Neuronal stem cell (in vitro differentiated cells): Measurements from ENCODE around the gene LUZP2.

ENCODE experiments used
- DNase-seq: peaks from one replicate; pipeline ENCODE4 v3.0.0-alpha.2; 2013; ENCODE audit warnings: low spot score
- H2AFZ ChIP-seq: one replicate; pipeline ENCODE4 v1.6.1; 2013; ENCODE audit warnings: mild to moderate bottlenecking, low read length, inconsistent platforms
- H2AK5ac ChIP-seq: 2 replicates; pipeline ENCODE4 v1.6.1; 2013; ENCODE audit warnings: low read depth, mild to moderate bottlenecking, inconsistent platforms, low read length, moderate library complexity, mixed read lengths
- H2BK120ac ChIP-seq: 2 replicates; pipeline ENCODE4 v1.6.1; 2013; ENCODE audit warnings: low read depth, mild to moderate bottlenecking, inconsistent platforms, low read length, moderate library complexity, mixed read lengths
- H2BK12ac ChIP-seq: one replicate; pipeline ENCODE4 v1.6.1; 2013; ENCODE audit warnings: low read length, inconsistent platforms
- H2BK15ac ChIP-seq: 2 replicates; pipeline ENCODE4 v1.6.1; 2013; ENCODE audit warnings: mild to moderate bottlenecking, low read length, inconsistent platforms, mixed read lengths
- H2BK5ac ChIP-seq: one replicate; pipeline ENCODE4 v1.6.1; 2013; ENCODE audit warnings: inconsistent platforms, mild to moderate bottlenecking, low read length, moderate library complexity
- H3K14ac ChIP-seq: one replicate; pipeline ENCODE4 v1.6.1; 2013; ENCODE audit warnings: low read length, inconsistent platforms
- H3K18ac ChIP-seq: 2 replicates; pipeline ENCODE4 v1.6.1; 2013; ENCODE audit warnings: low read length, inconsistent platforms
- H3K23ac ChIP-seq: 2 replicates; pipeline ENCODE4 v1.6.1; 2013; ENCODE audit warnings: low read depth, mild to moderate bottlenecking, mixed read lengths, low read length, inconsistent platforms; ENCODE audit not compliant: poor library complexity
- H3K27ac ChIP-seq: replicated peaks from 3 replicates; pipeline ENCODE4 v1.5.1; 2013; ENCODE audit warnings: low read length, inconsistent platforms
- H3K27me3 ChIP-seq, 3 experiments: 2 replicates each; pipeline ENCODE4 v1.6.1; 2013; ENCODE audit warnings: low read length in 3 of 3, mild to moderate bottlenecking in 2 of 3, inconsistent platforms in 1 of 3, low read depth in 1 of 3, mixed read lengths in 1 of 3, moderate library complexity in 1 of 3; ENCODE audit not compliant: control insufficient read depth in 3 of 3, insufficient read depth in 3 of 3
- H3K36me3 ChIP-seq, 2 donors: replicated peaks in 1 of 2; 2 replicates each; pipeline ENCODE4 v1.6.1; 2013; ENCODE audit warnings: low read length in 2 of 2; ENCODE audit not compliant: control insufficient read depth in 2 of 2, insufficient read depth in 2 of 2
- H3K4ac ChIP-seq: 2 replicates; pipeline ENCODE4 v1.6.1; 2013; ENCODE audit warnings: inconsistent platforms, mild to moderate bottlenecking, low read length, moderate library complexity
- H3K4me1 ChIP-seq, 2 donors: 1 replicate in 1 of 2; 2 replicates in 1 of 2; pipeline ENCODE4 v1.6.1; 2013; ENCODE audit warnings: low read length in 2 of 2, low read depth in 1 of 2; ENCODE audit not compliant: control insufficient read depth in 2 of 2, insufficient read depth in 1 of 2
- H3K4me2 ChIP-seq: one replicate; pipeline ENCODE4 v1.6.1; 2013; ENCODE audit warnings: mild to moderate bottlenecking, low read length, inconsistent platforms; ENCODE audit not compliant: insufficient read depth, poor library complexity, severe bottlenecking
- H3K4me3 ChIP-seq, 2 donors: 2 replicates each; pipeline ENCODE4 v1.5.1; 2013; ENCODE audit warnings: low read length in 2 of 2, mild to moderate bottlenecking in 2 of 2, inconsistent platforms in 1 of 2, moderate library complexity in 1 of 2
- H3K79me1 ChIP-seq: one replicate; pipeline ENCODE4 v1.6.1; 2013; ENCODE audit warnings: low read depth, mild to moderate bottlenecking, inconsistent platforms, low read length, moderate library complexity
- H3K9ac ChIP-seq: one replicate; pipeline ENCODE4 v1.6.1; 2013; ENCODE audit warnings: mild to moderate bottlenecking, low read depth, low read length, inconsistent platforms; ENCODE audit not compliant: poor library complexity
- H3K9me3 ChIP-seq, 2 donors: replicated peaks in 1 of 2; 2 replicates each; pipeline versions ENCODE3 to v1.6.1; 2013; ENCODE audit warnings: low read length in 2 of 2, mild to moderate bottlenecking in 2 of 2, inconsistent platforms in 1 of 2, low read depth in 1 of 2, mixed read lengths in 1 of 2, moderate library complexity in 1 of 2; ENCODE audit not compliant: control insufficient read depth in 2 of 2, insufficient read depth in 1 of 2
- H4K8ac ChIP-seq: one replicate; pipeline ENCODE4 v1.6.1; 2013; ENCODE audit warnings: low read depth, mild to moderate bottlenecking, inconsistent platforms, low read length, moderate library complexity
- H4K91ac ChIP-seq: one replicate; pipeline ENCODE4 v1.6.1; 2013; ENCODE audit warnings: low read length, low read depth, mild to moderate bottlenecking, inconsistent platforms; ENCODE audit not compliant: poor library complexity
- WGBS, 2 donors: extraction: QIAGEN DNeasy Blood & Tissue Kit; methylation state at CpG; one replicate each; pipeline ENCODE4 v1.1.7; 2013; ENCODE audit warnings: missing lambda C conversion rate in 2 of 2, mixed read lengths in 1 of 2; ENCODE audit not compliant: insufficient read length in 2 of 2, insufficient replicate concordance in 1 of 2; ENCODE audit errors: extremely low coverage in 2 of 2; 5-methylcytosine and 5-hydroxymethylcytosine counted together

LUZP2 gene

GRCh38 chr11:24678703-24679348 is 182.0 kb downstream of the LUZP2 start:
- Histone ChIP-seq H4K91ac (no peak overlapping the region), H2BK15ac (no peak overlapping the region), H3K18ac (no peak overlapping the region), H3K4me2 (no peak overlapping the region), H3K14ac (no peak overlapping the region), H3K36me3 (no peaks in the 10 kb centered on the region), H3K27me3 (no peaks in the 10 kb centered on the region), H2AFZ (no peak overlapping the region), H3K4ac (no peak overlapping the region), H2BK5ac (no peak overlapping the region), H3K9me3 (no peaks in the 10 kb centered on the region), H3K27ac (no peak overlapping the region), H3K9ac (no peak overlapping the region), H3K4me3 (no peak overlapping the region), H3K23ac (no peak overlapping the region), H2BK12ac (no peak overlapping the region), H3K79me1 (no peaks in the 10 kb centered on the region), H2BK120ac (no peak overlapping the region), H3K4me1 (no peaks in the 10 kb centered on the region), H2AK5ac (no peak overlapping the region), H4K8ac (no peak overlapping the region)
- no CpG with 5 or more reads among the region's 5 CpGs for WGBS, 2 donors
- no peak for DNase-seq

GRCh38 chr11:24679821-24680351 is 183.0 kb downstream of the LUZP2 start:
- Histone ChIP-seq H3K4me1 (no peaks in the 10 kb centered on the region), H3K27ac (no peak overlapping the region), H3K4me2 (no peak overlapping the region), H3K23ac (no peak overlapping the region), H3K4ac (no peak overlapping the region), H3K9ac (no peak overlapping the region), H2AK5ac (no peak overlapping the region), H2AFZ (no peak overlapping the region), H3K4me3 (no peak overlapping the region), H3K27me3 (no peaks in the 10 kb centered on the region), H3K9me3 (no peaks in the 10 kb centered on the region), H2BK5ac (no peak overlapping the region), H4K8ac (no peak overlapping the region), H3K36me3 (no peaks in the 10 kb centered on the region), H2BK12ac (no peak overlapping the region), H2BK15ac (no peak overlapping the region), H3K79me1 (no peaks in the 10 kb centered on the region), H3K18ac (no peak overlapping the region), H2BK120ac (no peak overlapping the region), H4K91ac (no peak overlapping the region), H3K14ac (no peak overlapping the region)
- WGBS, 2 donors = no CpG with 5 or more reads among the region's 2 CpGs
- DNase-seq = no peak

GRCh38 chr11:24683583-24683982 is 186.7 kb downstream of the LUZP2 start:
- H3K4me3 ChIP-seq = no peak overlapping the region
- H2BK5ac ChIP-seq = no peak overlapping the region
- H2BK12ac ChIP-seq = no peak overlapping the region
- H3K18ac ChIP-seq = no peak overlapping the region
- no peak overlapping the region for H2BK120ac ChIP-seq
- no peak overlapping the region for H3K9ac ChIP-seq
- H4K91ac ChIP-seq = no peak overlapping the region
- H3K4me1 ChIP-seq = no peaks in the 10 kb centered on the region
- no peak overlapping the region for H2BK15ac ChIP-seq
- H3K27me3 ChIP-seq = no peaks in the 10 kb centered on the region
- H4K8ac ChIP-seq = no peak overlapping the region
- H3K36me3 ChIP-seq = no peaks in the 10 kb centered on the region
- H3K4ac ChIP-seq = no peak overlapping the region
- no peak overlapping the region for H2AK5ac ChIP-seq
- WGBS, 2 donors = no CpG with 5 or more reads among the region's 1 CpG
- no peak overlapping the region for H3K4me2 ChIP-seq
- H3K23ac ChIP-seq = no peak overlapping the region
- H3K14ac ChIP-seq = no peak overlapping the region
- no peak overlapping the region for H2AFZ ChIP-seq
- no peak for DNase-seq
- H3K27ac ChIP-seq = no peak overlapping the region
- no peaks in the 10 kb centered on the region for H3K9me3 ChIP-seq
- no peaks in the 10 kb centered on the region for H3K79me1 ChIP-seq

GRCh38 chr11:24685821-24686220 is 189.0 kb downstream of the LUZP2 start:
- Histone ChIP-seq H3K4me1 (no peaks in the 10 kb centered on the region), H4K91ac (no peak overlapping the region), H3K27me3 (no peaks in the 10 kb centered on the region), H2BK120ac (no peak overlapping the region), H2BK15ac (no peak overlapping the region), H2AFZ (no peak overlapping the region), H3K14ac (no peak overlapping the region), H3K9ac (no peak overlapping the region), H2BK5ac (no peak overlapping the region), H3K23ac (no peak overlapping the region), H3K36me3 (no peaks in the 10 kb centered on the region), H3K4me3 (no peak overlapping the region), H2BK12ac (no peak overlapping the region), H3K79me1 (no peaks in the 10 kb centered on the region), H4K8ac (no peak overlapping the region), H3K27ac (no peak overlapping the region), H2AK5ac (no peak overlapping the region), H3K9me3 (no peaks in the 10 kb centered on the region), H3K18ac (no peak overlapping the region), H3K4me2 (no peak overlapping the region), H3K4ac (no peak overlapping the region)
- WGBS, 2 donors = no CpG with 5 or more reads among the region's 1 CpG
- no peak for DNase-seq
